Lower leg skin (tissue), 4 donors: ENCODE results near the gene ACTRT2. TPM values are rescaled to one million over a fixed set of nuclear protein-coding genes. Genes with fewer than 3 reads are reported as not detected.

Experiments
- DNase-seq, 2 donors: peaks; one replicate each; pipeline ENCODE4 v3.0.0-alpha.2; 2019; ENCODE audit warnings: low spot score in 2 of 2
- H3K4me3 ChIP-seq: fragments of 200-600 bp; sonication (generic); 2 replicates; pipeline ENCODE4 v1.5.1; 2017; ENCODE audit warnings: mild to moderate bottlenecking, low read depth; ENCODE audit not compliant: poor library complexity, severe bottlenecking
- POLR2A ChIP-seq, 2 donors: fragments of 450-650 bp; IDR thresholded peaks; one replicate each; pipeline ENCODE4 v1.6.1; 2016 to 2017; ENCODE audit warnings: antibody characterized with exemption in 2 of 2, mild to moderate bottlenecking in 1 of 2, moderate library complexity in 1 of 2
- WGBS, 2 donors: methylation state at CpG; one replicate each; pipeline ENCODE4 v1.1.5; 2018; 5-methylcytosine and 5-hydroxymethylcytosine counted together
- intact Hi-C: fragments of 100-400 bp; cut with DNase I; formaldehyde crosslinking; loops from one replicate; pipeline ENCODE4 v1.15.0; 2023; ENCODE audit warnings: low total_unique reads
- total RNA-seq, 4 donors: library from RNA; depleted of rRNA; stranded (reverse); fragments of >200 nt; gene quantifications; one replicate each; pipeline ENCODE4 v1.1.0, GENCODE V29; 2016
- TF ChIP-seq, protein P1 (sequence below), 3 donors: fragments of 450-650 bp; IDR thresholded peaks; one replicate each; pipeline ENCODE4 v1.5.1; 2016; ENCODE audit warnings: antibody characterized with exemption in 3 of 3, mild to moderate bottlenecking in 3 of 3, moderate library complexity in 2 of 3

Gene ACTRT2
- total RNA-seq, 4 donors from 2014 or later: not detected

- TF ChIP-seq, protein P1, sequence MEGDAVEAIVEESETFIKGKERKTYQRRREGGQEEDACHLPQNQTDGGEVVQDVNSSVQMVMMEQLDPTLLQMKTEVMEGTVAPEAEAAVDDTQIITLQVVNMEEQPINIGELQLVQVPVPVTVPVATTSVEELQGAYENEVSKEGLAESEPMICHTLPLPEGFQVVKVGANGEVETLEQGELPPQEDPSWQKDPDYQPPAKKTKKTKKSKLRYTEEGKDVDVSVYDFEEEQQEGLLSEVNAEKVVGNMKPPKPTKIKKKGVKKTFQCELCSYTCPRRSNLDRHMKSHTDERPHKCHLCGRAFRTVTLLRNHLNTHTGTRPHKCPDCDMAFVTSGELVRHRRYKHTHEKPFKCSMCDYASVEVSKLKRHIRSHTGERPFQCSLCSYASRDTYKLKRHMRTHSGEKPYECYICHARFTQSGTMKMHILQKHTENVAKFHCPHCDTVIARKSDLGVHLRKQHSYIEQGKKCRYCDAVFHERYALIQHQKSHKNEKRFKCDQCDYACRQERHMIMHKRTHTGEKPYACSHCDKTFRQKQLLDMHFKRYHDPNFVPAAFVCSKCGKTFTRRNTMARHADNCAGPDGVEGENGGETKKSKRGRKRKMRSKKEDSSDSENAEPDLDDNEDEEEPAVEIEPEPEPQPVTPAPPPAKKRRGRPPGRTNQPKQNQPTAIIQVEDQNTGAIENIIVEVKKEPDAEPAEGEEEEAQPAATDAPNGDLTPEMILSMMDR (IDR thresholded peaks at IDR 0.05): no peak
- no peak for TF ChIP-seq POLR2A (IDR thresholded peaks at IDR 0.05)
- intact Hi-C loops: no loop called here
- peak in 1 of 2 donors; percentile 62 for DNase-seq
- H3K4me3 ChIP-seq: no peak overlapping the region
- WGBS, 2 donors: 26 to 40% methylated on average over 20 to 30 of the region's 32 CpGs
These were observed 7.4 kb downstream of the ACTRT2 start for GRCh38 chr1:3028531-3029282.

GRCh38 chr1:3029481-3029961 lies 8.3 kb downstream of the ACTRT2 start:
- no peak overlapping the region for H3K4me3 ChIP-seq
- peak in 1 of 2 donors; percentile 67 for DNase-seq
- TF ChIP-seq, protein P1 (IDR thresholded peaks at IDR 0.05): no peak
- TF ChIP-seq POLR2A (IDR thresholded peaks at IDR 0.05): no peak
- intact Hi-C loops: no loop called here
- WGBS, 2 donors: 83 to 85% methylated on average over 9 to 11 of the region's 11 CpGs

DNA sequence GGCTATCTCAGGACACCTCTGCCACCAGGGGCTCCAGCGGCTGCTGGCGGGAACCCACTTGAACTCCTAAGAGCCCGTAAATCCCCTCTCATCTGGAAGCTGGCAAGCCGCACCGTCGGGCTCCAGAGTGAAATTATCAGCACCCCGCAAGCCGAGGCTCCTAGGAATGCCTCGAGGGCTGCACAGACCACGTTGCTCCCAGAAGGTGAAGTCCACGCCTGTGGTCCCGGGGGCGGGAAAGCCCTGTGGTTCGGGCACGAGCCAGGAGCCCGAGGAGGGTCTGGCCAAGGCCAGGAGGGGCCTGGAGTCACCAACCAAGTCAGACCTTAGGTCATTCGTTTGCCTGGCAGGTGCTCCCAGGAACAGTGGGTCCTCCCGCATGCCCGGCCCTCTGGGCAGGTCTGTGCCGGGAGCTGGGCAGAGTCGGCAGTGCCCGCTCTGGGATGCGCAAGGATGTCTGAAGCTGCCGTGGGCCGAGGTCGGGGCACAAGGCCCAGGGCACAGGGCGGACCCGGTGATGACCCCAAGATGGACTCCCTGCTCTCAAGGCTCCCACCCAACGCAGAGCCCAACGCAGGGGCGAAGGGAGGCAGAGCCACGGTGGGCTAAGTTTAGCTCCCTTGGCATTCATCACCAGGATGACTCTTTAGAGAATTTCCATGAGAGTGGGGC lies 8.9 kb downstream of the ACTRT2 start:
- 80% methylated on average over 30 to 31 of the region's 32 CpGs for WGBS, 2 donors
- TF ChIP-seq POLR2A (IDR thresholded peaks at IDR 0.05): no peak
- TF ChIP-seq, protein P1 (IDR thresholded peaks at IDR 0.05): no peak
- intact Hi-C loops: no loop called here
- no peak overlapping the region for H3K4me3 ChIP-seq
- peak in 1 of 2 donors; percentile 70 for DNase-seq

- 67 to 79% methylated on average over 17 to 19 of the region's 22 CpGs for WGBS, 2 donors
- intact Hi-C loops: no loop called here
- no peak overlapping the region for H3K4me3 ChIP-seq
- no peak for TF ChIP-seq POLR2A (IDR thresholded peaks at IDR 0.05)
- TF ChIP-seq, protein P1 (IDR thresholded peaks at IDR 0.05): no peak
- DNase-seq: peak in 1 of 2 donors; percentile 80
These were observed 9.6 kb downstream of the ACTRT2 start for GRCh38 chr1:3030663-3031381.

GRCh38 chr1:3031401-3032221 lies 10.3 kb downstream of the ACTRT2 start:
- TF ChIP-seq, protein P1 (IDR thresholded peaks at IDR 0.05): no peak
- TF ChIP-seq POLR2A (IDR thresholded peaks at IDR 0.05): no peak
- H3K4me3 ChIP-seq: no peak overlapping the region
- WGBS, 2 donors: 70 to 71% methylated on average over 24 to 35 of the region's 35 CpGs
- intact Hi-C loops: no loop called here
- peak in 1 of 2 donors; percentile 75 for DNase-seq
